Measurements from ENCODE around the gene ITIH1.

The ITIH1 gene

DNA sequence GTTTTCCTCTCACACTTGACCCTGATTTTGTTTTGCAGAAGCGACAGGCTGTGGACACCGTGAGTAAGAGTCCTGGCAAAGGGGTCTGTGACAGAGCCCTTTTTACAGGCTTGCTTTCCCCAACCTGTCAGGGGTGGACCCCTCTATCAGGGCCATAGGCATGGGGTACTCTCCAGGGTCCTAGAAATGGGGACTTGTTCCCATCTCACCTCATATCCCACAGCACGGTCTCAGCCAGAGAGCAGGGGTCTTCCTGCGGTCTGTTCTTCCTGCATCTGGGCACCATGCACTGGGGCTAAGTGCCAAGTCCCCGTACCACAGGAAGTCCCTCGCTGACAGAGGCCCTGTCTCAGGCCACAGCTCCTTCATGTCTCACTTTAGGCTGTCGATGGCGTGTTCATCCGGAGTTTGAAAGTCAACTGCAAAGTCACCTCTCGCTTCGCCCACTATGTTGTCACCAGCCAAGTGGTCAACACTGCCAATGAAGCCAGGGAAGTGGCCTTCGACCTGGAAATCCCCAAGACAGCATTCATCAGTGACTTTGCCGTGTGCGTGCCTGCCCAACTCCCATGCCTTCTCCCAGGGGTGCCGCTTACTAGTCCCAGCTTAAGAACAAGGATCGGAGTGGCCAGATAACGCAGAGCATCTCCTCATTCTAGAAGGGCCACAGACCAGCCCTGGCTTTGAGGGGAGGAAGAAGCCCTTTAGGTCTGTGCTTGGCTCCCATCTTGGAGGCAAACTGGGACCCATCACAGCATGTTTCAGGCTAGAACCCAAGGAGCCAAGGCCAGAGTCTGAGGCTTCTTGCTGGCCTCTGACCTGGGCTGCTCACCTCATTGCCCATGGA is 783 bp downstream of the ITIH1 start:
- Histone ChIP-seq H3K4me1 (ENCODE audit: control insufficient read depth, low read length) (peaks cover 10% of the 10 kb centered on the region), H3K27ac (ENCODE audit: low read depth, low read length) (no peak overlapping the region), H3K4me2 (ENCODE audit: low read length) (no peak overlapping the region), H4K20me1 (ENCODE audit: control insufficient read depth, insufficient read depth, low read depth, low read length) (no peaks in the 10 kb centered on the region), H3F3A (ENCODE audit: control insufficient read depth, insufficient read depth) (no peaks in the 10 kb centered on the region; the same call in 1 of the 2 replicates), H3K9me3 (ENCODE audit: control insufficient read depth, insufficient read depth, low read length) (no peaks in the 10 kb centered on the region), H3K36me3 (ENCODE audit: control insufficient read depth, low read length) (no peaks in the 10 kb centered on the region), H3K27me3 (ENCODE audit: control insufficient read depth, low read length) (peaks cover 11% of the 10 kb centered on the region; the same call in 1 of the 2 replicates), H3K79me2 (ENCODE audit: control insufficient read depth, low read length) (no peaks in the 10 kb centered on the region), H3K4me3 (ENCODE audit: low read length) (no peak overlapping the region), H3K9me2 (replicated peaks; ENCODE audit: control insufficient read depth, low read length) (no peaks in the 10 kb centered on the region)
- TF ChIP-seq EZH2phosphoT487 (IDR thresholded peaks at IDR 0.05; ENCODE audit: borderline replicate concordance, low read length): no peak
- TF ChIP-seq, protein P1, sequence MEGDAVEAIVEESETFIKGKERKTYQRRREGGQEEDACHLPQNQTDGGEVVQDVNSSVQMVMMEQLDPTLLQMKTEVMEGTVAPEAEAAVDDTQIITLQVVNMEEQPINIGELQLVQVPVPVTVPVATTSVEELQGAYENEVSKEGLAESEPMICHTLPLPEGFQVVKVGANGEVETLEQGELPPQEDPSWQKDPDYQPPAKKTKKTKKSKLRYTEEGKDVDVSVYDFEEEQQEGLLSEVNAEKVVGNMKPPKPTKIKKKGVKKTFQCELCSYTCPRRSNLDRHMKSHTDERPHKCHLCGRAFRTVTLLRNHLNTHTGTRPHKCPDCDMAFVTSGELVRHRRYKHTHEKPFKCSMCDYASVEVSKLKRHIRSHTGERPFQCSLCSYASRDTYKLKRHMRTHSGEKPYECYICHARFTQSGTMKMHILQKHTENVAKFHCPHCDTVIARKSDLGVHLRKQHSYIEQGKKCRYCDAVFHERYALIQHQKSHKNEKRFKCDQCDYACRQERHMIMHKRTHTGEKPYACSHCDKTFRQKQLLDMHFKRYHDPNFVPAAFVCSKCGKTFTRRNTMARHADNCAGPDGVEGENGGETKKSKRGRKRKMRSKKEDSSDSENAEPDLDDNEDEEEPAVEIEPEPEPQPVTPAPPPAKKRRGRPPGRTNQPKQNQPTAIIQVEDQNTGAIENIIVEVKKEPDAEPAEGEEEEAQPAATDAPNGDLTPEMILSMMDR (IDR thresholded peaks at IDR 0.05; ENCODE audit: low read depth, low read length, poor library complexity, severe bottlenecking): no peak

DNA sequence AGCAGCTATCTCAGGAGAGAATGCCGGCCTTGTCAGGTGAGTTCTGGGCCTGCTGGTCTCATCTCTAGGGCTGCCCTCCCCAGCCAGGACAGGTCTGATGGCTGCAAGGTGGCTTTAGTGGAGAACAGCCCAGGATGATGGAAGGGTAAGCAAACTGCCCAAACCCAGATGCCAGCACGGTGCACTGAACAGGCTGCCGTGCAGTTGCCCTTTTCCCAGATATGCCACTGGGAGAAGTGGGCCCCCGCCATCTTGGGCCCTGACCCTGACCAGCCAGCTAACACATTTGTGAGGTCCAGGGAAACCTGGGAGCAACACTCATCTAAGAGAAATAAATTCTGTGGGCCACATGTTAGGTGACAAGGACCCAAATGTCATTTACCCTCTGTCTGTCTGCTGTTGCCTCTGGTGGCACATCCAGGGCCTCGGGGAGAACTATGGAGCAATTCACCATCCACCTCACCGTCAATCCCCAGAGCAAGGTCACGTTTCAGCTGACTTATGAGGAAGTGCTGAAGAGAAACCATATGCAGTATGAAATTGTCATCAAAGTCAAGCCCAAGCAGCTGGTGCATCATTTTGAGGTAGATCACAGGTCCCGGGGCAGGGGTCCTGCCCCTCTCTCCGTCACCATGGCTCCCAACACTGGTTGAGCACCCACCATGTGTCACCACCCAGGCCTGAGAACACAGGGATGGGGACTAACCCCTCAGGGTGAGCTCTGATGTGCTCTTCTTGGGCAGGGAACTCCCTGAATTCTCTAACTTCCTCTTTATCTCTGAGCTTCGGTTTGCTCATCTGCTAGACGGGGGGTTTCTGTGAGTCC is 1.8 kb downstream of the ITIH1 start:
- Histone ChIP-seq H3F3A (ENCODE audit: control insufficient read depth, insufficient read depth) (no peaks in the 10 kb centered on the region; the same call in 1 of the 2 replicates), H3K4me3 (ENCODE audit: low read length) (no peak overlapping the region), H3K4me1 (ENCODE audit: control insufficient read depth, low read length) (peaks cover 10% of the 10 kb centered on the region), H3K27ac (ENCODE audit: low read depth, low read length) (no peak overlapping the region), H3K79me2 (ENCODE audit: control insufficient read depth, low read length) (no peaks in the 10 kb centered on the region), H3K9me3 (ENCODE audit: control insufficient read depth, insufficient read depth, low read length) (no peaks in the 10 kb centered on the region), H3K36me3 (ENCODE audit: control insufficient read depth, low read length) (no peaks in the 10 kb centered on the region), H3K27me3 (ENCODE audit: control insufficient read depth, low read length) (peaks cover 11% of the 10 kb centered on the region; the same call in 1 of the 2 replicates), H3K9me2 (replicated peaks; ENCODE audit: control insufficient read depth, low read length) (no peaks in the 10 kb centered on the region), H4K20me1 (ENCODE audit: control insufficient read depth, insufficient read depth, low read depth, low read length) (no peaks in the 10 kb centered on the region), H3K4me2 (ENCODE audit: low read length) (peak overlapping the region; percentile 32)
- TF ChIP-seq, protein P1 (IDR thresholded peaks at IDR 0.05; ENCODE audit: low read depth, low read length, poor library complexity, severe bottlenecking): no peak
- TF ChIP-seq EZH2phosphoT487 (IDR thresholded peaks at IDR 0.05; ENCODE audit: borderline replicate concordance, low read length): no peak

DNA sequence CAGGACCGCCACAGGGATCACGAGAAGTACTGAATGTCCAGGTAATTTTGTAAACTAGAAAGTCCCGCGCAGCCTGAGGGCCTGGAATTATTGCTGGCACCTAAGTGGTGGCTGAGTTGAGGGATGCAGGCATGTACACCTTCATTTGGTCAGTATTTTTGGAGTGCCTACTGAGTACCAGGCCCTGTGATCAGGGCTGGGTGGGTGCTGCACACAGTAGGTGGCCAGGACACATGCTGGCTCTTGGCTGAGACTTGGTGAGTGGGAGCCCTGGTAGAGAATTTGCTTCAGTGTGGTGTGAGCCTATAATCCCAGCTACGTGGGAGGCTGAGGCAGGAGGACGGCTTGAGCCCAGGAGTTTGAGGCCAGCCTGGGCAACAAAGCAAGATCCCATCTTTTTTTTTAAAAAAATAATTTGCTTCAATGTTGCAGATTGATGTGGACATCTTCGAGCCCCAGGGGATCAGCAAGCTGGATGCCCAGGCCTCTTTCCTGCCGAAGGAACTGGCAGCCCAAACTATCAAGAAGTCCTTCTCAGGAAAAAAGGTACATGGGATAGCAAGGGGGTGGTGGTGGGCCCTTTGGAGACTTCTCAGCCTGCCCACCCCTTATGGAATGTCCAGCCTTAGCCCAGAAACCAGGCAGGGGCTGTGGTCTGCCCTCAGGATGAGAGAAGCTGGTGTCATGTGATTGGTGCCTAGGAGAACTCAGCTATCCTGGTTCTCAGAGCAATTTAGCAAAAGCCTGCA is 2.6 kb downstream of the ITIH1 start:
- Histone ChIP-seq H3K4me2 (ENCODE audit: low read length) (peak overlapping the region; percentile 32), H3K36me3 (ENCODE audit: control insufficient read depth, low read length) (no peaks in the 10 kb centered on the region), H3K79me2 (ENCODE audit: control insufficient read depth, low read length) (no peaks in the 10 kb centered on the region), H3K4me1 (ENCODE audit: control insufficient read depth, low read length) (peaks cover 10% of the 10 kb centered on the region), H3F3A (ENCODE audit: control insufficient read depth, insufficient read depth) (no peaks in the 10 kb centered on the region; the same call in 1 of the 2 replicates), H3K9me2 (replicated peaks; ENCODE audit: control insufficient read depth, low read length) (no peaks in the 10 kb centered on the region), H3K4me3 (ENCODE audit: low read length) (no peak overlapping the region), H3K9me3 (ENCODE audit: control insufficient read depth, insufficient read depth, low read length) (no peaks in the 10 kb centered on the region), H4K20me1 (ENCODE audit: control insufficient read depth, insufficient read depth, low read depth, low read length) (no peaks in the 10 kb centered on the region), H3K27ac (ENCODE audit: low read depth, low read length) (no peak overlapping the region), H3K27me3 (ENCODE audit: control insufficient read depth, low read length) (peaks cover 11% of the 10 kb centered on the region; the same call in 1 of the 2 replicates)
- no peak for TF ChIP-seq EZH2phosphoT487 (IDR thresholded peaks at IDR 0.05; ENCODE audit: borderline replicate concordance, low read length)
- TF ChIP-seq, protein P1 (IDR thresholded peaks at IDR 0.05; ENCODE audit: low read depth, low read length, poor library complexity, severe bottlenecking): no peak

All from DOHH2 (cell line).